A549 (cell line): ENCODE results near the gene MSX2. TPM values are rescaled to one million over a fixed set of nuclear protein-coding genes. Genes with fewer than 3 reads are reported as not detected.

Experiments
- ATAC-seq, 2 experiments: fragments of 200-7000 bp in 1 of 2; fragments of >200 bp in 1 of 2; cut with Nextera tagmentation in 1 of 2; cut with Tn5 transposase in 1 of 2; 3 replicates each; pipeline versions ENCODE4 v1.8.0 to v1.9.1; 2018 to 2020; ENCODE audit warnings: mild to moderate bottlenecking in 1 of 2, moderate library complexity in 1 of 2
- CTCF ChIA-PET: fragments of 300-600 bp; sonication (Branson Sonifier 250); formaldehyde crosslinking; extraction: SDS; loops from one replicate; lab custom pipeline; 2021; ENCODE audit warnings: antibody characterized with exemption, inconsistent platforms; lab: Yijun Ruan, JAX
- POLR2A ChIA-PET: fragments of 350-600 bp; formaldehyde crosslinking; extraction: SDS; loops from one replicate; lab custom pipeline; 2021; ENCODE audit warnings: antibody characterized with exemption, inconsistent platforms; lab: Yijun Ruan, JAX
- DNase-seq, 2 experiments: peaks; one replicate each; pipeline versions ENCODE4 v3.0.0 to v3.0.0-alpha.2; 2011 to 2016; ENCODE audit warnings: low read depth in 1 of 2, low spot score in 1 of 2
- FAIRE-seq: peaks from 2 replicates; lab custom pipeline; 2011; peaks lifted over from hg19 to GRCh38; lab: Jason Lieb, UNC
- H3K27ac ChIP-seq, 2 experiments: fragments of >200 bp; sonication (Bioruptor Twin); formaldehyde crosslinking; 3 replicates each; pipeline ENCODE4 v1.5.1; 2016 to 2017
- H3K4me1 ChIP-seq: fragments of >200 bp; sonication (Bioruptor Twin); formaldehyde crosslinking; 3 replicates; pipeline ENCODE4 v1.6.1; 2016
- H3K4me2 ChIP-seq: fragments of >200 bp; sonication (Bioruptor Twin); formaldehyde crosslinking; 3 replicates; pipeline ENCODE4 v1.6.1; 2016
- H3K4me3 ChIP-seq: fragments of >200 bp; sonication (Bioruptor Twin); formaldehyde crosslinking; 3 replicates; pipeline ENCODE4 v1.5.1; 2016
- H3K9me3 ChIP-seq: fragments of >200 bp; sonication (Bioruptor Twin); formaldehyde crosslinking; 3 replicates; pipeline ENCODE4 v1.6.1; 2016
- ATOH8 ChIP-seq: fragments of 250-450 bp; sonication (Bioruptor Pico); IDR thresholded peaks from 2 replicates; pipeline ENCODE4 v1.5.0; 2020; ENCODE audit warnings: low read depth, mild to moderate bottlenecking, moderate library complexity
- BCL3 ChIP-seq: fragments of >200 bp; sonication (Bioruptor Twin); formaldehyde crosslinking; IDR thresholded peaks from 3 replicates; pipeline ENCODE4 v1.6.1; 2016
- BHLHE40 ChIP-seq: IDR thresholded peaks from 2 replicates; pipeline ENCODE4 v1.6.1; 2012; ENCODE audit warnings: low read depth, low read length, inconsistent platforms
- CHD2 ChIP-seq: fragments of 150-350 bp; IDR thresholded peaks from 2 replicates; pipeline ENCODE4 v1.6.1; 2014; ENCODE audit warnings: low read length; ENCODE audit not compliant: partially characterized antibody
- E2F6 ChIP-seq: IDR thresholded peaks from 2 replicates; pipeline ENCODE4 v1.6.1; 2012; ENCODE audit warnings: low read depth, borderline replicate concordance
- EHF ChIP-seq: fragments of 250-450 bp; sonication (Bioruptor Pico); IDR thresholded peaks from 2 replicates; pipeline ENCODE4 v1.5.0; 2020; ENCODE audit warnings: mild to moderate bottlenecking
- EP300 ChIP-seq, 2 experiments: fragments of >200 bp; sonication (Bioruptor Twin); formaldehyde crosslinking; IDR thresholded peaks; 2 replicates in 1 of 2; 3 replicates in 1 of 2; pipeline ENCODE4 v1.6.1; 2016 to 2017
- HES2 ChIP-seq: fragments of >200 bp; sonication (Bioruptor Twin); formaldehyde crosslinking; IDR thresholded peaks from 2 replicates; pipeline ENCODE4 v1.6.1; 2016
- HOXA7 ChIP-seq: fragments of 250-450 bp; sonication (Bioruptor Pico); IDR thresholded peaks from 2 replicates; pipeline ENCODE4 v1.5.0; 2020; ENCODE audit warnings: mild to moderate bottlenecking, moderate library complexity
- KDM5A ChIP-seq: fragments of 200-600 bp; sonication (generic); IDR thresholded peaks from 2 replicates; pipeline ENCODE4 v1.6.1; 2016; ENCODE audit warnings: antibody characterized with exemption, mild to moderate bottlenecking
- PHF8 ChIP-seq: fragments of 200-600 bp; sonication (generic); IDR thresholded peaks from 2 replicates; pipeline ENCODE4 v1.6.1; 2016; ENCODE audit warnings: low read depth, mild to moderate bottlenecking, antibody characterized with exemption, moderate library complexity, borderline replicate concordance
- RARB ChIP-seq: fragments of 250-450 bp; sonication (Bioruptor Pico); IDR thresholded peaks from 2 replicates; pipeline ENCODE4 v1.8.0; 2021; ENCODE audit warnings: mild to moderate bottlenecking, moderate library complexity
- RCOR1 ChIP-seq: fragments of 150-350 bp; IDR thresholded peaks from 2 replicates; pipeline ENCODE4 v1.6.1; 2014; ENCODE audit warnings: antibody characterized with exemption, low read length, low read depth
- REST ChIP-seq: fragments of 200-600 bp; sonication (generic); IDR thresholded peaks from 2 replicates; pipeline ENCODE4 v1.6.1; 2016; ENCODE audit warnings: antibody characterized with exemption, mild to moderate bottlenecking, moderate library complexity
- RFX5 ChIP-seq: fragments of 450-650 bp; IDR thresholded peaks from 2 replicates; pipeline ENCODE4 v1.7.1; 2014; ENCODE audit warnings: antibody characterized with exemption, mild to moderate bottlenecking, moderate library complexity
- USF2 ChIP-seq: fragments of 450-650 bp; IDR thresholded peaks from 2 replicates; pipeline ENCODE4 v1.6.1; 2014; ENCODE audit warnings: antibody characterized with exemption
- ZFP36 ChIP-seq: fragments of 450-650 bp; IDR thresholded peaks from 2 replicates; pipeline ENCODE4 v1.6.1; 2014; ENCODE audit warnings: borderline replicate concordance; ENCODE audit not compliant: partially characterized antibody
- WGBS: methylation state at CpG from one replicate; pipeline ENCODE4 v1.1.6; 2017; ENCODE audit errors: missing lambda C conversion rate; 5-methylcytosine and 5-hydroxymethylcytosine counted together
- polyA plus RNA-seq, 4 experiments: library from polyadenylated mRNA; depleted of rRNA in 3 of 4; stranded (reverse); fragments of >200 nt; fragmentation: RNase III in 1 of 4; extraction: RNeasy Plus Mini Kit Qiagen cat#74134 plus additional on column Dnase treatment in 1 of 4; gene quantifications; 2 replicates in 3 of 4; 3 replicates in 1 of 4; pipeline ENCODE4 v1.2.3, GENCODE V29; 2011 to 2017

MSX2 gene
- polyA plus RNA-seq, 2 of the 4 experiments (the other 2 are of a cell fraction), result 2.4 to 2.6 TPM

- TF ChIP-seq RCOR1 (no peak), ZFP36 (no peak), E2F6 (no peak), HES2 (no peak), EP300 (IDR thresholded peaks at IDR 0.05) (no peak), ATOH8 (CRISPR knock-in tag) (no peak), KDM5A (no peak), RFX5 (no peak), REST (no peak)
- Histone ChIP-seq H3K4me1 (no peaks in the 10 kb centered on the region), H3K27ac (no peak overlapping the region), H3K4me2 (no peak overlapping the region), H3K9me3 (no peaks in the 10 kb centered on the region), H3K4me3 (no peak overlapping the region)
- no peak for DNase-seq
- 59% methylated on average over 20 of the region's 20 CpGs for WGBS
- no peak for FAIRE-seq
- no peak for ATAC-seq
- ChIA-PET CTCF (interaction anchor here (0.7 to 1.8 kb wide), 5 partner anchors 10 to 289 kb away, joined by 3 to 7 read pairs (median 3); no protein-coding TSS in a partner anchor), POLR2A (no interaction called here)
Observed at GRCh38 chr5:174708476-174709207, 15.7 kb upstream of the MSX2 start.

GRCh38 chr5:174714751-174715150 is 9.6 kb upstream of the MSX2 start:
- ATAC-seq (no peak), DNase-seq (no peak)
- POLR2A ChIA-PET, result no interaction called here
- no peaks in the 10 kb centered on the region for H3K9me3 ChIP-seq
- TF ChIP-seq RARB (CRISPR knock-in tag) (no peak), HOXA7 (no peak), E2F6 (no peak)
- TF ChIP-seq, all 56 proteins: peak for 0
- CTCF ChIA-PET, result no interaction called here
- H3K4me3 ChIP-seq, result no peak overlapping the region
- H3K27ac ChIP-seq, result no peak overlapping the region
- no peak overlapping the region for H3K4me2 ChIP-seq
- peaks cover 8% of the 10 kb centered on the region for H3K4me1 ChIP-seq
- FAIRE-seq, result no peak

GRCh38 chr5:174715804-174716203 is 8.6 kb upstream of the MSX2 start:
- DNase-seq (no peak), FAIRE-seq (no peak), ATAC-seq (no peak)
- H3K4me2 ChIP-seq, result no peak overlapping the region
- peaks cover 8% of the 10 kb centered on the region for H3K4me1 ChIP-seq
- CTCF ChIA-PET, result interaction anchor here (0.6 kb wide), 1 partner anchor 19 kb away, joined by 4 read pairs; no protein-coding TSS in a partner anchor
- H3K27ac ChIP-seq, result no peak overlapping the region
- no peak overlapping the region for H3K4me3 ChIP-seq
- POLR2A ChIA-PET, result no interaction called here
- 60% methylated on average over 3 of the region's 3 CpGs for WGBS
- no peaks in the 10 kb centered on the region for H3K9me3 ChIP-seq
- TF ChIP-seq CHD2 (no peak), E2F6 (no peak), EHF (CRISPR knock-in tag) (no peak), PHF8 (no peak), BCL3 (no peak), USF2 (no peak), BHLHE40 (no peak), REST (no peak)
